Chondrocyte (in vitro differentiated cells): ENCODE results near the gene SCPEP1. TPM values are rescaled to one million over a fixed set of nuclear protein-coding genes. Genes with fewer than 3 reads are reported as not detected.

Experiments used
- DNase-seq: peaks from one replicate; pipeline ENCODE4 v3.0.0; 2021; ENCODE audit warnings: mixed read lengths, low spot score
- H3K27ac Mint-ChIP-seq: one replicate; pipeline ENCODE4 v1.8.0; 2021; ENCODE audit warnings: mild to moderate bottlenecking, moderate library complexity, mixed read lengths; ENCODE audit not compliant: unreplicated experiment
- H3K27me3 Mint-ChIP-seq: 2 replicates; pipeline ENCODE4 v1.8.0; 2021; ENCODE audit warnings: low read depth, mixed read lengths
- H3K36me3 Mint-ChIP-seq: 2 replicates; pipeline ENCODE4 v1.8.0; 2021; ENCODE audit warnings: low read depth, mixed read lengths
- H3K4me1 Mint-ChIP-seq: 2 replicates; pipeline ENCODE4 v1.8.0; 2021; ENCODE audit warnings: low read depth, mild to moderate bottlenecking, mixed read lengths
- H3K4me3 Mint-ChIP-seq: one replicate; pipeline ENCODE4 v1.8.0; 2021; ENCODE audit warnings: mild to moderate bottlenecking, moderate library complexity, mixed read lengths; ENCODE audit not compliant: unreplicated experiment
- H3K9me3 Mint-ChIP-seq: 2 replicates; pipeline ENCODE4 v1.8.0; 2021; ENCODE audit warnings: low read depth, mixed read lengths
- CTCF ChIP-seq: fragments of 200-600 bp; sonication (generic); IDR thresholded peaks from 2 replicates; pipeline ENCODE4 v1.5.0; 2021; ENCODE audit warnings: antibody characterized with exemption, mild to moderate bottlenecking, moderate library complexity
- total RNA-seq: library from RNA; stranded (reverse); gene quantifications from 3 replicates; pipeline ENCODE4 v1.2.1, GENCODE V29; 2021

The SCPEP1 gene
- total RNA-seq, 1 donor from 2014 or later: 50.8 TPM

- no peak overlapping the region for H3K27ac Mint-ChIP-seq
Observed at GRCh38 chr17:57021226-57021940, 43.5 kb downstream of the SCPEP1 start.

GRCh38 chr17:57025876-57026275, 47.9 kb downstream of the SCPEP1 start:
- H3K36me3 Mint-ChIP-seq: no peaks in the 10 kb centered on the region
- H3K9me3 Mint-ChIP-seq: peaks cover 19% of the 10 kb centered on the region

More at GRCh38 chr17:57021226-57021940, 43.5 kb downstream of the SCPEP1 start:
- TF ChIP-seq CTCF: no peak
- Mint-ChIP-seq H3K27me3 (peaks cover 10% of the 10 kb centered on the region), H3K4me3 (no peak overlapping the region), H3K36me3 (no peaks in the 10 kb centered on the region), H3K9me3 (peaks cover 7% of the 10 kb centered on the region), H3K4me1 (peaks cover 11% of the 10 kb centered on the region)
- DNase-seq: no peak

GRCh38 chr17:57027852-57028251, 49.9 kb downstream of the SCPEP1 start:
- peaks cover 5% of the 10 kb centered on the region for H3K4me1 Mint-ChIP-seq
- H3K9me3 Mint-ChIP-seq: peaks cover 19% of the 10 kb centered on the region
- TF ChIP-seq CTCF: no peak
- H3K27ac Mint-ChIP-seq: no peak overlapping the region
- H3K4me3 Mint-ChIP-seq: no peak overlapping the region
- H3K36me3 Mint-ChIP-seq: no peaks in the 10 kb centered on the region
- DNase-seq: no peak
- peaks cover 12% of the 10 kb centered on the region for H3K27me3 Mint-ChIP-seq

More at GRCh38 chr17:57025876-57026275, 47.9 kb downstream of the SCPEP1 start:
- Mint-ChIP-seq H3K27me3 (peaks cover 13% of the 10 kb centered on the region), H3K4me3 (no peak overlapping the region), H3K4me1 (peaks cover 5% of the 10 kb centered on the region), H3K27ac (no peak overlapping the region)
- TF ChIP-seq CTCF: no peak
- no peak for DNase-seq

- Mint-ChIP-seq H3K36me3 (no peaks in the 10 kb centered on the region), H3K9me3 (peaks cover 11% of the 10 kb centered on the region), H3K4me3 (no peak overlapping the region), H3K27me3 (peaks cover 19% of the 10 kb centered on the region), H3K27ac (peak overlapping the region; percentile 51), H3K4me1 (peaks cover 15% of the 10 kb centered on the region)
- no peak for TF ChIP-seq CTCF
- DNase-seq: no peak
Observed at GRCh38 chr17:57032343-57032742, 54.4 kb downstream of the SCPEP1 start.

- Mint-ChIP-seq H3K4me3 (no peak overlapping the region), H3K4me1 (peaks cover 15% of the 10 kb centered on the region), H3K9me3 (peaks cover 3% of the 10 kb centered on the region), H3K36me3 (no peaks in the 10 kb centered on the region), H3K27ac (peak overlapping the region; percentile 51), H3K27me3 (peaks cover 23% of the 10 kb centered on the region)
- no peak for DNase-seq
- TF ChIP-seq CTCF: no peak
Observed at GRCh38 chr17:57033296-57033695, 55.4 kb downstream of the SCPEP1 start.
